ENCODE data around the gene FN3KRP. TPM values are rescaled to one million over a fixed set of nuclear protein-coding genes. Genes with fewer than 3 reads are reported as not detected.

FN3KRP gene
- total RNA-seq, 1 experiment from 2014 or later, result 35.4 TPM

DNA sequence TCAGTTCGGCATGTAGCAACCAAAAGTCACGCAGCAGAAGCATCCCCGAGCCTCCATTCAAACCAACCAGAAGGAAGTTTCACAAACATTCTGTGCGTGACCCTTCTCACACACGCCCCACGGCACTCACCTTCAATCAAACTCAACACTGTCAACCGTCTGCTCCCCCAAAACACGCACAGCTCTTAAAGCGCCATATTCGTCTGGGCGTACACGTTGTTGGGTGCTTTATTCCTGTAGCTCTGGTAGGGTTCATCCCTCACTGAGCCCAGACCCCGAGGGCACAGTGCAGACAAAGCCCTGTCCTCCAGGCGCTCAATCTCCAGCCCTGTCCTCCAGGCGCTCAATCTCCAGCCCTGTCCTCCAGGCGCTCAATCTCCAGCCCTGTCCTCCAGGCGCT, 20.2 kb upstream of the FN3KRP start:
- Histone ChIP-seq H3K4me3 (ENCODE audit: low read depth, low read length, poor library complexity, severe bottlenecking) (no peak overlapping the region), H3K27ac (ENCODE audit: low read depth, low read length, poor library complexity, severe bottlenecking) (no peak overlapping the region), H3K4me1 (ENCODE audit: insufficient read depth, low read length, poor library complexity, severe bottlenecking) (no peaks in the 10 kb centered on the region), H3K36me3 (ENCODE audit: insufficient read depth, low read length, poor library complexity, severe bottlenecking) (no peaks in the 10 kb centered on the region), H3K9me3 (ENCODE audit: low read depth, low read length, poor library complexity, severe bottlenecking) (peaks cover 8% of the 10 kb centered on the region), H3K27me3 (replicated peaks; ENCODE audit: insufficient read depth, low read depth, low read length, poor library complexity) (peaks cover 9% of the 10 kb centered on the region)
- POLR2A ChIA-PET (ENCODE audit: low non-redundant PET), result no interaction called here
- DNase-seq (ENCODE audit: low spot score), result no peak
- CTCF ChIA-PET, result no interaction called here
- no TSS peak for BruUV-seq (replicated peaks)
- TF ChIP-seq EZH2 (IDR thresholded peaks at IDR 0.05; ENCODE audit: borderline replicate concordance, low read depth, low read length, poor library complexity, severe bottlenecking), result no peak
- TF ChIP-seq, protein P1, sequence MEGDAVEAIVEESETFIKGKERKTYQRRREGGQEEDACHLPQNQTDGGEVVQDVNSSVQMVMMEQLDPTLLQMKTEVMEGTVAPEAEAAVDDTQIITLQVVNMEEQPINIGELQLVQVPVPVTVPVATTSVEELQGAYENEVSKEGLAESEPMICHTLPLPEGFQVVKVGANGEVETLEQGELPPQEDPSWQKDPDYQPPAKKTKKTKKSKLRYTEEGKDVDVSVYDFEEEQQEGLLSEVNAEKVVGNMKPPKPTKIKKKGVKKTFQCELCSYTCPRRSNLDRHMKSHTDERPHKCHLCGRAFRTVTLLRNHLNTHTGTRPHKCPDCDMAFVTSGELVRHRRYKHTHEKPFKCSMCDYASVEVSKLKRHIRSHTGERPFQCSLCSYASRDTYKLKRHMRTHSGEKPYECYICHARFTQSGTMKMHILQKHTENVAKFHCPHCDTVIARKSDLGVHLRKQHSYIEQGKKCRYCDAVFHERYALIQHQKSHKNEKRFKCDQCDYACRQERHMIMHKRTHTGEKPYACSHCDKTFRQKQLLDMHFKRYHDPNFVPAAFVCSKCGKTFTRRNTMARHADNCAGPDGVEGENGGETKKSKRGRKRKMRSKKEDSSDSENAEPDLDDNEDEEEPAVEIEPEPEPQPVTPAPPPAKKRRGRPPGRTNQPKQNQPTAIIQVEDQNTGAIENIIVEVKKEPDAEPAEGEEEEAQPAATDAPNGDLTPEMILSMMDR (conservative IDR thresholded peaks at IDR 0.05; ENCODE audit: low read depth, low read length), result no peak
- intact Hi-C loops (cut with micrococcal nuclease; ENCODE audit: unreplicated experiment), result no loop called here

DNA sequence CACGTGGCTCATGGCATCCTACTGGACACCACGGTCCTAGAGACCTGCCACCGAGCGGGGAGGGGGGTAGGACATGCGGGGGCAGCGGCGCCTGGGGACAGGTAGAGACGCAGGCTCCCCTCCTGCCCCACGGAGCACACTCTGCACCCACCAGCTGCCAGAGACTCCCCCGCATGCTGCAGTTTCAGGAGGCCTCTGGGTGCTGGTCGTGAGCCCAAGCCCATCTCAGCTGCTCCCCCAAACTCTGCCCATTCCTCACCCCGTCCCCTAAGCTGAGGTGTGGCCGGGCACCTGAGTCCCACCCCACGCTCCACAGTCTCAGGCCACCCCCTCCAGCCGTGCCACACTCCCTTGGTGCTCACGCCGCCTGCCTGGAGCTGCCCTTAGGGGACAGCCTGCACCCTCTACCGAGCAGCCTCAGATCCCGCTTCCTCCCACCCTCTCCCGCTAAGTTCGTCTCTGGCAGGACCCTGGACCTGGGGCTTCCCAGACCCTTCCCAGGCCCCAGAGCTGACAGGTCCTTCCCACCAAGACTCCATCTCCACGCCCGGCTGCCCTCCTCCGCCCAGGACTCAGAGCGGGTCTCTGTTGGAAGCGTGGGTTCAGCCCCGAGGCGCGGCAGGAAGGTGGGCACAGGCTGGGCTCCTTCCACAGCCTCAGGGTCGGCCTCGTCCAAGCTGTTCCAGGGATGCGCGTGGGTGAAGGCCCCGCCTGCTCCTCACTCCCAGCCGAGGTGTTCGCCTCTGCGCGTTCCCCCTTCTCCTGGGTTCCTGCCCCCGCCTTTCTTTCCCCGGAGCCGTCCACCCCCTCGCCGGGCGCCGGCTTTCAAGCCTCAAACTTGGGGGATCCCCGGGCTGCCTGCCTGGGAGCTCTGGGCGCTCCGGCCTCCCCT, 19.3 kb upstream of the FN3KRP start:
- Histone ChIP-seq H3K4me1 (ENCODE audit: insufficient read depth, low read length, poor library complexity, severe bottlenecking) (no peaks in the 10 kb centered on the region), H3K4me3 (ENCODE audit: low read depth, low read length, poor library complexity, severe bottlenecking) (peak overlapping the region; percentile 57), H3K27me3 (replicated peaks; ENCODE audit: insufficient read depth, low read depth, low read length, poor library complexity) (peaks cover 9% of the 10 kb centered on the region), H3K36me3 (ENCODE audit: insufficient read depth, low read length, poor library complexity, severe bottlenecking) (no peaks in the 10 kb centered on the region), H3K9me3 (ENCODE audit: low read depth, low read length, poor library complexity, severe bottlenecking) (peaks cover 8% of the 10 kb centered on the region), H3K27ac (ENCODE audit: low read depth, low read length, poor library complexity, severe bottlenecking) (no peak overlapping the region)
- TF ChIP-seq, protein P1 (conservative IDR thresholded peaks at IDR 0.05; ENCODE audit: low read depth, low read length), result no peak
- no peak for TF ChIP-seq EZH2 (IDR thresholded peaks at IDR 0.05; ENCODE audit: borderline replicate concordance, low read depth, low read length, poor library complexity, severe bottlenecking)
- ChIA-PET CTCF (no interaction called here), POLR2A (ENCODE audit: low non-redundant PET) (interaction anchor here (0.6 kb wide), 1 partner anchor 90 kb away, joined by 7 read pairs; no protein-coding TSS in a partner anchor)
- DNase-seq (ENCODE audit: low spot score), result no peak
- BruUV-seq (replicated peaks), result no TSS peak
- intact Hi-C loops (cut with micrococcal nuclease; ENCODE audit: unreplicated experiment), result no loop called here

- intact Hi-C loops (cut with micrococcal nuclease; ENCODE audit: unreplicated experiment), result no loop called here
- TF ChIP-seq EZH2 (IDR thresholded peaks at IDR 0.05; ENCODE audit: borderline replicate concordance, low read depth, low read length, poor library complexity, severe bottlenecking), result no peak
- no peak overlapping the region for H3K27ac ChIP-seq (ENCODE audit: low read depth, low read length, poor library complexity, severe bottlenecking)
- POLR2A ChIA-PET (ENCODE audit: low non-redundant PET), result interaction anchor here (0.6 kb wide), 1 partner anchor 90 kb away, joined by 7 read pairs; no protein-coding TSS in a partner anchor
- H3K4me1 ChIP-seq (ENCODE audit: insufficient read depth, low read length, poor library complexity, severe bottlenecking), result no peaks in the 10 kb centered on the region
- peak overlapping the region; percentile 57 for H3K4me3 ChIP-seq (ENCODE audit: low read depth, low read length, poor library complexity, severe bottlenecking)
- BruUV-seq (replicated peaks), result no TSS peak
- CTCF ChIA-PET, result no interaction called here
- DNase-seq (ENCODE audit: low spot score), result no peak
- peaks cover 9% of the 10 kb centered on the region for H3K27me3 ChIP-seq (replicated peaks; ENCODE audit: insufficient read depth, low read depth, low read length, poor library complexity)
- peaks cover 8% of the 10 kb centered on the region for H3K9me3 ChIP-seq (ENCODE audit: low read depth, low read length, poor library complexity, severe bottlenecking)
- H3K36me3 ChIP-seq (ENCODE audit: insufficient read depth, low read length, poor library complexity, severe bottlenecking), result no peaks in the 10 kb centered on the region
These were observed 18.8 kb upstream of the FN3KRP start for GRCh38 chr17:82697808-82698064.
